Measurements from ENCODE around the gene CRY1. TPM values are rescaled to one million over a fixed set of nuclear protein-coding genes. Genes with fewer than 3 reads are reported as not detected.
"Not testable (repeated sequence)": the region's sequence is repeated elsewhere in the genome, so short reads cannot be mapped to it uniquely, and the experiment has no call there.

Gene CRY1
- total RNA-seq, 1 experiment from 2014 or later, result 43.8 TPM

DNA sequence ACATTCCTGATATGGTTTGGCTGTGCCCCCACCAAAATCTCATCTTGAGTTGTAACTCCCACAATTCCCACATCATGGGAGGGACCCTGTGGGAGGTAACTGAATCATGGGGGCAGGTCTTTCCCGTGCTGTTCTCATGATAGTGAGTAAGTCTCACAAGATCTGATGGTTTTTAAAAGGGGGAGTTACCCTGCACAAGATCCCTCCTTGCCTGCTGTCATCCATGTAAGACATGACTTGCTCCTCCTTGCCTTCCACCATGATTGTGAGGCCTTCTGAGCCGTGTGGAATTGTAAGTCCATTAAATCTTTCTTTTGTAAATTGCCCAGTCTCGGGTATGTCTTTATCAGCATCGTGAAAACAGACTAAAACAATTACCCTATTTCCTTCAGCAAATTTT, 90.7 kb downstream of the CRY1 start:
- CTCF ChIA-PET; POLR2A ChIA-PET; BruUV-seq (replicated peaks); H3K36me3 ChIP-seq (ENCODE audit: control insufficient read depth, insufficient read depth, low read length); H3K4me1 ChIP-seq (ENCODE audit: control insufficient read depth, insufficient read depth, low read length); in situ Hi-C loops (cut with HindIII; ENCODE audit: low pct_unique_long_range_greater_than_20kb, low sequenced_read_pairs); ATAC-seq; H3K9me3 ChIP-seq (ENCODE audit: control insufficient read depth, insufficient read depth, low read depth, low read length); H3K4me3 ChIP-seq (ENCODE audit: low read depth in 2 of 2, low read length in 2 of 2); intact Hi-C loops (cut with micrococcal nuclease; ENCODE audit: unreplicated experiment); H3K27ac ChIP-seq (ENCODE audit: low read length); H3K27me3 ChIP-seq (ENCODE audit: control insufficient read depth, insufficient read depth, low read length); DNase-seq (ENCODE audit: low read depth, low spot score): not testable (repeated sequence)

DNA sequence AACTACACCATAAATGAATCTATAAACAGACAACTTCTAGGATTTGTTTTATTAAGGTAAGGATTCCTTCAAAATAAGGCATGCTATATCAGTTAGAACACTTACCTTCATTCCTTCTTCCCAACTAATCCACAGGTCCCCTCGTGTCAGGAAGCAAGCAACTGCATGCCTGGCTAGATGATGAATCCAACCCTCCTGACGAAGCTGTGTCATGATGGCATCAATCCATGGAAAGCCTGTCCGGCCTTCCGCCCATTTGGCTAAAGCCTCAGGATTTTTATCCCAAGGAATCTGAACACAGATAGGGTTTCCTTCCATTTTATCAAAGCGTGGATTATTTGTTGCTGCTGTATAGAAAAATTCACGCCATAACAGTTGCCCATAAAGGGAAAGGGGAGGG, 93.9 kb downstream of the CRY1 start:
- BruUV-seq (replicated peaks), result no TSS peak
- intact Hi-C loops (cut with micrococcal nuclease; ENCODE audit: unreplicated experiment), result no loop called here
- peaks cover 8% of the 10 kb centered on the region for H3K36me3 ChIP-seq (ENCODE audit: control insufficient read depth, insufficient read depth, low read length)
- in situ Hi-C loops (cut with HindIII; ENCODE audit: low pct_unique_long_range_greater_than_20kb, low sequenced_read_pairs), result no loop called here
- ChIA-PET CTCF (interaction anchor here (0.8 kb wide), 1 partner anchor 1226 kb away, joined by 3 read pairs; no protein-coding TSS in a partner anchor), POLR2A (no interaction called here)
- TF ChIP-seq, protein P1, sequence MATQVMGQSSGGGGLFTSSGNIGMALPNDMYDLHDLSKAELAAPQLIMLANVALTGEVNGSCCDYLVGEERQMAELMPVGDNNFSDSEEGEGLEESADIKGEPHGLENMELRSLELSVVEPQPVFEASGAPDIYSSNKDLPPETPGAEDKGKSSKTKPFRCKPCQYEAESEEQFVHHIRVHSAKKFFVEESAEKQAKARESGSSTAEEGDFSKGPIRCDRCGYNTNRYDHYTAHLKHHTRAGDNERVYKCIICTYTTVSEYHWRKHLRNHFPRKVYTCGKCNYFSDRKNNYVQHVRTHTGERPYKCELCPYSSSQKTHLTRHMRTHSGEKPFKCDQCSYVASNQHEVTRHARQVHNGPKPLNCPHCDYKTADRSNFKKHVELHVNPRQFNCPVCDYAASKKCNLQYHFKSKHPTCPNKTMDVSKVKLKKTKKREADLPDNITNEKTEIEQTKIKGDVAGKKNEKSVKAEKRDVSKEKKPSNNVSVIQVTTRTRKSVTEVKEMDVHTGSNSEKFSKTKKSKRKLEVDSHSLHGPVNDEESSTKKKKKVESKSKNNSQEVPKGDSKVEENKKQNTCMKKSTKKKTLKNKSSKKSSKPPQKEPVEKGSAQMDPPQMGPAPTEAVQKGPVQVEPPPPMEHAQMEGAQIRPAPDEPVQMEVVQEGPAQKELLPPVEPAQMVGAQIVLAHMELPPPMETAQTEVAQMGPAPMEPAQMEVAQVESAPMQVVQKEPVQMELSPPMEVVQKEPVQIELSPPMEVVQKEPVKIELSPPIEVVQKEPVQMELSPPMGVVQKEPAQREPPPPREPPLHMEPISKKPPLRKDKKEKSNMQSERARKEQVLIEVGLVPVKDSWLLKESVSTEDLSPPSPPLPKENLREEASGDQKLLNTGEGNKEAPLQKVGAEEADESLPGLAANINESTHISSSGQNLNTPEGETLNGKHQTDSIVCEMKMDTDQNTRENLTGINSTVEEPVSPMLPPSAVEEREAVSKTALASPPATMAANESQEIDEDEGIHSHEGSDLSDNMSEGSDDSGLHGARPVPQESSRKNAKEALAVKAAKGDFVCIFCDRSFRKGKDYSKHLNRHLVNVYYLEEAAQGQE (IDR thresholded peaks at IDR 0.05; ENCODE audit: insufficient read depth in 1 of 2, low read depth in 2 of 2, low read length in 1 of 2), result no peak
- TF ChIP-seq, protein P2, sequence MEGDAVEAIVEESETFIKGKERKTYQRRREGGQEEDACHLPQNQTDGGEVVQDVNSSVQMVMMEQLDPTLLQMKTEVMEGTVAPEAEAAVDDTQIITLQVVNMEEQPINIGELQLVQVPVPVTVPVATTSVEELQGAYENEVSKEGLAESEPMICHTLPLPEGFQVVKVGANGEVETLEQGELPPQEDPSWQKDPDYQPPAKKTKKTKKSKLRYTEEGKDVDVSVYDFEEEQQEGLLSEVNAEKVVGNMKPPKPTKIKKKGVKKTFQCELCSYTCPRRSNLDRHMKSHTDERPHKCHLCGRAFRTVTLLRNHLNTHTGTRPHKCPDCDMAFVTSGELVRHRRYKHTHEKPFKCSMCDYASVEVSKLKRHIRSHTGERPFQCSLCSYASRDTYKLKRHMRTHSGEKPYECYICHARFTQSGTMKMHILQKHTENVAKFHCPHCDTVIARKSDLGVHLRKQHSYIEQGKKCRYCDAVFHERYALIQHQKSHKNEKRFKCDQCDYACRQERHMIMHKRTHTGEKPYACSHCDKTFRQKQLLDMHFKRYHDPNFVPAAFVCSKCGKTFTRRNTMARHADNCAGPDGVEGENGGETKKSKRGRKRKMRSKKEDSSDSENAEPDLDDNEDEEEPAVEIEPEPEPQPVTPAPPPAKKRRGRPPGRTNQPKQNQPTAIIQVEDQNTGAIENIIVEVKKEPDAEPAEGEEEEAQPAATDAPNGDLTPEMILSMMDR (IDR thresholded peaks at IDR 0.05), result no peak
- TF ChIP-seq TCF7L2 (IDR thresholded peaks at IDR 0.05; ENCODE audit: low read depth, low read length), result no peak
- no peak for TF ChIP-seq POLR2AphosphoS5 (IDR thresholded peaks at IDR 0.05; ENCODE audit: low read depth, low read length)
- no peak for TF ChIP-seq SIN3A (IDR thresholded peaks at IDR 0.05; ENCODE audit: borderline replicate concordance, insufficient read depth, low read depth, low read length)
- ATAC-seq, result no peak
- no peak for DNase-seq (ENCODE audit: low read depth, low spot score)
- no peak overlapping the region for H3K27ac ChIP-seq (ENCODE audit: low read length)
- no peaks in the 10 kb centered on the region for H3K9me3 ChIP-seq (ENCODE audit: control insufficient read depth, insufficient read depth, low read depth, low read length)
- H3K4me3 ChIP-seq (ENCODE audit: low read depth in 2 of 2, low read length in 2 of 2), result no peak overlapping the region
- peaks cover 7% of the 10 kb centered on the region; the same call in 1 of the 2 replicates for H3K4me1 ChIP-seq (ENCODE audit: control insufficient read depth, insufficient read depth, low read length)
- no peaks in the 10 kb centered on the region for H3K27me3 ChIP-seq (ENCODE audit: control insufficient read depth, insufficient read depth, low read length)

DNA sequence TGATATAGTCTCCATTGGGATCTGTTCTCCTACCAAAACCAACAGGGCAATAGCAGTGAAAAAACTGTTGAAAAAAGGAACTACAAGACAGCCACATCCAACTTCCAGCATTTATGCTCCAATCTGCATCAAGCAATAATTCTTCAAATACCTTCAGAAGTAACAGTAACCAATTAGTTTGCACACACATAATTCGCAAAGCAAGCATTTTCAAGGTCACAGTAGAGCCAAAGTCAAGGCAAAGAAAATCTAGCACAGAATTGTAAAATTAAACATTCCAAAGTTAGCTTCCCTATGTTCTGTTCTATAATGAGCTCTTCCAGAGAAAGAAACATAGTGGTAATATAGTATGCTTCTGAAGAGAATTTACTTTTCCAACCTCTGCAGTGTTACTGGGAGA, 95.4 kb downstream of the CRY1 start:
- intact Hi-C loops (cut with micrococcal nuclease; ENCODE audit: unreplicated experiment) (no loop called here), in situ Hi-C loops (cut with HindIII; ENCODE audit: low pct_unique_long_range_greater_than_20kb, low sequenced_read_pairs) (no loop called here)
- H3K27ac ChIP-seq (ENCODE audit: low read length), result no peak overlapping the region
- H3K4me1 ChIP-seq (ENCODE audit: control insufficient read depth, insufficient read depth, low read length), result peaks cover 10% of the 10 kb centered on the region; the same call in 1 of the 2 replicates
- TF ChIP-seq, protein P2 (IDR thresholded peaks at IDR 0.05), result no peak
- TF ChIP-seq, protein P1 (IDR thresholded peaks at IDR 0.05; ENCODE audit: insufficient read depth in 1 of 2, low read depth in 2 of 2, low read length in 1 of 2), result no peak
- TF ChIP-seq SIN3A (IDR thresholded peaks at IDR 0.05; ENCODE audit: borderline replicate concordance, insufficient read depth, low read depth, low read length) (no peak), POLR2AphosphoS5 (IDR thresholded peaks at IDR 0.05; ENCODE audit: low read depth, low read length) (no peak), TCF7L2 (IDR thresholded peaks at IDR 0.05; ENCODE audit: low read depth, low read length) (no peak)
- ChIA-PET POLR2A (no interaction called here), CTCF (no interaction called here)
- DNase-seq (ENCODE audit: low read depth, low spot score) (no peak), ATAC-seq (no peak)
- no peaks in the 10 kb centered on the region for H3K9me3 ChIP-seq (ENCODE audit: control insufficient read depth, insufficient read depth, low read depth, low read length)
- peaks cover 8% of the 10 kb centered on the region for H3K36me3 ChIP-seq (ENCODE audit: control insufficient read depth, insufficient read depth, low read length)
- H3K27me3 ChIP-seq (ENCODE audit: control insufficient read depth, insufficient read depth, low read length), result no peaks in the 10 kb centered on the region
- no peak overlapping the region for H3K4me3 ChIP-seq (ENCODE audit: low read depth in 2 of 2, low read length in 2 of 2)
- no TSS peak for BruUV-seq (replicated peaks)

DNA sequence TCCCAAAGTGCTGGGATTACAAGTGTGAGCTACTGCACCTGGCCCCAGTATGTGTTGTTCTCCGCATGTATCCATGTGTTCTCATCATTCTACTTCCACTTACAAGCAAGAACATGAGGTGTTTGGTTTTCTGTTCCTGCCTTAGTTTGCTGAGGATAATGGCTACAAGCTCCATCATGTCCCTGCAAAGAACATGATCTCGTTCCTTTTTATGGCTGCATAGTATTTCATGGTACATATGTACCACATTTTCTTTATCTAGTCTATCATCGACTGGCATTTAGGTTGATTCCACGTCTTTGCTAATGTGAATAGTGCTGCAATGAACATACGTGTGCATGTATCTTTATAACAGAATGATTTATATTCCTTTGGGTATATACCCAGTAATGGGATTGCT, 97.2 kb downstream of the CRY1 start:
- H3K9me3 ChIP-seq (ENCODE audit: control insufficient read depth, insufficient read depth, low read depth, low read length); CTCF ChIA-PET; H3K4me3 ChIP-seq (ENCODE audit: low read depth in 2 of 2, low read length in 2 of 2); H3K36me3 ChIP-seq (ENCODE audit: control insufficient read depth, insufficient read depth, low read length); H3K27ac ChIP-seq (ENCODE audit: low read length); BruUV-seq (replicated peaks); POLR2A ChIA-PET; intact Hi-C loops (cut with micrococcal nuclease; ENCODE audit: unreplicated experiment); in situ Hi-C loops (cut with HindIII; ENCODE audit: low pct_unique_long_range_greater_than_20kb, low sequenced_read_pairs); DNase-seq (ENCODE audit: low read depth, low spot score); H3K27me3 ChIP-seq (ENCODE audit: control insufficient read depth, insufficient read depth, low read length); ATAC-seq: not testable (repeated sequence)
- H3K4me1 ChIP-seq (ENCODE audit: control insufficient read depth, insufficient read depth, low read length), result peaks cover 10% of the 10 kb centered on the region; the same call in 1 of the 2 replicates
